Activated CD4-positive, alpha-beta T cell treated with anti-CD3 and anti-CD28 coated beads, Interleukin-2, Interleukin-4, amounts not matched to agents 100 ng/mL and 50 ng/mL, durations not matched to agents 16 hours and 8 hours (primary cell): ENCODE data around the gene IQCN.

ENCODE experiments used
- DNase-seq: peaks from one replicate; pipeline ENCODE4 v3.0.0-alpha.2; 2020; ENCODE audit warnings: low spot score

IQCN gene, protein sequence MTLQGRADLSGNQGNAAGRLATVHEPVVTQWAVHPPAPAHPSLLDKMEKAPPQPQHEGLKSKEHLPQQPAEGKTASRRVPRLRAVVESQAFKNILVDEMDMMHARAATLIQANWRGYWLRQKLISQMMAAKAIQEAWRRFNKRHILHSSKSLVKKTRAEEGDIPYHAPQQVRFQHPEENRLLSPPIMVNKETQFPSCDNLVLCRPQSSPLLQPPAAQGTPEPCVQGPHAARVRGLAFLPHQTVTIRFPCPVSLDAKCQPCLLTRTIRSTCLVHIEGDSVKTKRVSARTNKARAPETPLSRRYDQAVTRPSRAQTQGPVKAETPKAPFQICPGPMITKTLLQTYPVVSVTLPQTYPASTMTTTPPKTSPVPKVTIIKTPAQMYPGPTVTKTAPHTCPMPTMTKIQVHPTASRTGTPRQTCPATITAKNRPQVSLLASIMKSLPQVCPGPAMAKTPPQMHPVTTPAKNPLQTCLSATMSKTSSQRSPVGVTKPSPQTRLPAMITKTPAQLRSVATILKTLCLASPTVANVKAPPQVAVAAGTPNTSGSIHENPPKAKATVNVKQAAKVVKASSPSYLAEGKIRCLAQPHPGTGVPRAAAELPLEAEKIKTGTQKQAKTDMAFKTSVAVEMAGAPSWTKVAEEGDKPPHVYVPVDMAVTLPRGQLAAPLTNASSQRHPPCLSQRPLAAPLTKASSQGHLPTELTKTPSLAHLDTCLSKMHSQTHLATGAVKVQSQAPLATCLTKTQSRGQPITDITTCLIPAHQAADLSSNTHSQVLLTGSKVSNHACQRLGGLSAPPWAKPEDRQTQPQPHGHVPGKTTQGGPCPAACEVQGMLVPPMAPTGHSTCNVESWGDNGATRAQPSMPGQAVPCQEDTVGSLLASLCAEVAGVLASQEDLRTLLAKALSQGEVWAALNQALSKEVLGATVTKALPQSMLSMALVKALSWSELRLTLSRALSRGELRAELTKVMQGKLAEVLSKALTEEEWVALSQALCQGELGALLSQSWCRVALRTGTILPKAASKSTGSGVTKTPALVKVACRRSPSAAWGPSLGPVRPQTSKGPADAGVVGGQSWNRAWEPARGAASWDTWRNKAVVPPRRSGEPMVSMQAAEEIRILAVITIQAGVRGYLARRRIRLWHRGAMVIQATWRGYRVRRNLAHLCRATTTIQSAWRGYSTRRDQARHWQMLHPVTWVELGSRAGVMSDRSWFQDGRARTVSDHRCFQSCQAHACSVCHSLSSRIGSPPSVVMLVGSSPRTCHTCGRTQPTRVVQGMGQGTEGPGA (N-terminal part only)

DNA sequence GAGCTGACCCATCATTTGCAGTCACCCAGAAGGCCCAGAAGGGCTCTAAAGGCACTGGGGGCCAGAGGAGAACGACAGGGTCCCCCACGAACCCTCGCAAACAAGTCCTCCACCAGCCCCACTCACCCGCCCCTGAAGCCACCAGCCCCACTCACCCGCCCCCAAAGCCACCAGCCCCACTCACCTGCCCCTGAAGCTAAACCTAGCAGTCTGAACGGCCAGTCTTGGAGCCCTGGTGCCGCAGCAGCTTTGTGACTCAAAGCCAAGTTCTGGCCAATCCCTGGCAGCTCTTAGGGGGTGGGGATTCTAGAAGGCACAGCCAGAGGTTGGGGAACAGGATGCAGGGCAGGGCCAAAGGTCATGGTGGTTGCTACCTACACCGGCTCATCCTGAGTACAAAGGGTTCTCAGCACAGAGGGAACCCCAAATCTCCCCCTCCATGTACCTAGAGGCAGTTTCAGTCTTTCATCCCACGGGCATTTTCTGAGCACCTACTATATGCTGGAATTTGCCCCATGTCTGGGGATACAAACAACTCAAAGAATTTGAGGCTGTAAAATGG, at the start of gene IQCN:
Gene IQCN, minus strand, starts transcription at position 234 of the 562 bp plus-strand sequence. CDS start 4,974 bp downstream, outside the sequence.
- peak; percentile 11 for DNase-seq

DNA sequence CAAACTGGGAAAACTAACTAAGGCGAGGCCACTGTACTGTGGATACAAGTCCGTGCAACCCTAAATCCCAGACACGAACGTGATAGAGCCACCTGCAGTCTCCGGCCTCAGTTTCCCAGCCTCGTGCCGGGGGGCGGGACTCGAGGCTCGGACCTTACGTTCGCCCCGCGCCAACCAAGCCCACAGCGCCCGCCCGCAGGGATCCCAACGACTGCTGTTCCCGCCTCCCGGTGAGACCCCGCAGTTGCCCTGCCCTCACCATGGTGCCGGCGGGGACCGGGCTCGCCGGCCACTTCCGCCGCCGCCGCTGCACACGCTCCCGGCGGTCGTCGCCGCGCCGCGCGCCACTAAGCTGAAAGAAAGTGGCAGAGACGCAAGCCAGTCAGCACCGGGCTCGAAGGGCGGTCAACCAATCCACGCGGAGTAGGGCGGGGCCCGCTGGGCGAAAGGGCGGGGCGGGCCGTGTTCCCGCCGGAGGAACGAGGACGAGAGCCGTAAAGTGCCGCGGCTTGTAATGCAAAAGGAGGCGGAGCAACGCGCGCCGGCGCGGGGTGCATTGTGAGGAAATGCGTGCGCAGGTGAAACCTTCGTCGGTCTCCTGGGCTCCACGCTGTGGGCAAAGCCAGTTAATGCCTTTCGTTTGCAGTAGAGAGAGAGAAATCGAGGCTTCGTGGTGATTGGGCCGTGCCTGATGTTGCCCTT, 48.7 kb upstream of the IQCN start, which contains the start of gene LSM4:
Gene LSM4, minus strand, starts transcription at position 318 of the 702 bp plus-strand sequence. Its CDS starts 56 bp downstream, at position 262.
- DNase-seq, result peak; percentile 100

DNA sequence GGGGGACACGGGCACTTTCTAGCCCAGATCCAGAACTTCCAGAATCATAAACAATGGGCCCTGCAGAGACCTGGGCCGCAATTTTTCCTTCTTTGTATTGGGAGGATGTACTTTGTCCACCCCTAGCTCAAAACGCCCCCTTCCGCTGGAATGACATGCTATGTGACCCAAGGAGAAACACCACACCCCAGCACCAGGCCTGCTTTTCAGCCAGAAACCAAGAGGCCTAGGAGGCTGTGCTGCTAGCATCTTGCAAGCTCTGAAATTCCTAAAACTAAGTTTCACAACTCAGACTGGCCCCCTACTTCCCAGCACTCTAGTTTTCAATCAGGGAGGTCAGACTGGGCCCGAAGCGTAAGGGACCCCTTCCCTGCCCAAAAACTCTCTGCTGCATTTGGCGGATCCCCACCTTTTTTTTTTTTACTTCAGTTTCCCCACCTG, 48.1 kb upstream of the IQCN start:
- peak; percentile 69 for DNase-seq

DNA sequence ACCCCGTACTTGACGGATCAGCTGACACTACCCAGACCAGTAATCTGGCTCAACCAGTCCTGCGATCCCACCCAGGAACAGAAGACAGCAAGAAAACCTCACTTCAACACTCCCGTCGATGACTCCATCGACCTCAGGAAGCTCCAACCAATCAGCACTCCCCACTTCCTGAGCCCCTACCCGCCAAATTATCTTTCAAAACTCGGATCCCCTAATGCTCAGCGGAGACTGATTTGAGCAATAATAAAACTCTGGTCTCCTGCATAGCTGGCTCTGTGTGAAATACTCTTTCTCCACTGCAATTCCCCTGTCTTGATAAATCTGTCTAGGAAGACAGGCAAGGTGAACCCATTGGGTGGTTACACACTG, 47.5 kb upstream of the IQCN start:
- DNase-seq, result peak; percentile 68

DNA sequence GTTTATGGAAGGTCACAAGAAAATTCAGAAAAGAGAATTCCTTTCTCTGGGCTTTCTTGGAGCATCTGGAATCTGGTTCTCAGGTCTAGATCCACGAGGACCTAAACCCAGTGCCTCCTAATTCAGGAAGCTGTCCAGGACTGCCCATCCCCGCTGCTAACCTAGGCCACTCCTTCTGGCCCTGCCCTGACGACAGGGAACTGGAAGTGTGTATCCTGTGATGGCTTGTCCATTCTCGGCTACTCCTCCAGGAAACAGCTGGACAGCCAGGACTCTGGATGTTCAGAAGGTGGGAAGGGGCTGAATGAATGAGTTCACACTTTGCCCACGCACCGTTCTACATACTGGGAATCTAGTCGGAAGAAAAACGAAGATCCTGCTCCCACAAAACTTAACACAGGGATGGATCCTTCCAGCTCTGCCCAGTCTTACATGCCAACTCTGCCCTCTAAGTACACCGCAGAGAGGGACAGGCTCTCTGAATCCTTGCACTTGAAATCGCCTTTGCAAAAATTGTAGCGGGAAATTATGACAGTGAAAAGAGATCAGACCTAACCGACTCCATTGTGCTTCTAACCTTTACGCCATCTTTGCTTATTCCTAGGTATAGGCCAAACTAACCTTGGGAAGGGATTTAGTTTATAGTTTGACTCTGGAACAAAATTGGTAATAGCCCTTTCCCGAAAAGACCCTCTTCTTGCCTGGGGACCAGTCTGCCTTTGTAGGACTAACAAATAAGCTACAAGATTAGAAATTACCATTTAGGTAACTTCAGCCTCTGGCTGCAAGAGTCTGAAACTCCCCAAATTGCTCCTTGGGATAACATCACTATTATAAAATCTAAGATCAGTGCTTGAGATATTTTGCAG, 46.8 kb upstream of the IQCN start:
- no peak for DNase-seq

DNA sequence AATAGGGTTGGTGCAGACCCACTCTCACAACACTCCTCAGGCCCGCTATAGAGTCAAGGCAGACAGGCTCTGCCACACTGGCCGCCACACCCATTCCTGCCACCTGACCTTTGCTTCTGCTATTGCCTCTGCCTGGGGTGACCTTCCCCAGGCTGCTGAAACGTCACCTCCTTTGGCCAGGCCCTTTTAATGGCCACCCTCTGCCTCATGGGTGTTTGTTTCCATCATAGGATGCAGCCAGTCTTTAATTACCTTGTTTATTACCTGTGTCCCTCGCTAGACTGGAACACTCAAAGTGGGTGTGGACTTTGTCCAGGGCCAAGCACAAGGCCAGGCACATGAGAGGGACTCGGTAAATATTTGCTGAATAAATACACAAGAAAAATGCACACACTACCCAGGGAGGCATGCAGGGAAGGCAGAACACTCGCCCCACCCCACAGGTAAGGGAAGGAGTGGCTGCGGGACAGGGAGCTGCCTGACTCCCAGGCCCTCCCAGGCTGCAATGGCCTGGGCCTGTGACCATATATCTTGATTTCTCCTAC, 45.4 kb upstream of the IQCN start:
- no peak for DNase-seq

DNA sequence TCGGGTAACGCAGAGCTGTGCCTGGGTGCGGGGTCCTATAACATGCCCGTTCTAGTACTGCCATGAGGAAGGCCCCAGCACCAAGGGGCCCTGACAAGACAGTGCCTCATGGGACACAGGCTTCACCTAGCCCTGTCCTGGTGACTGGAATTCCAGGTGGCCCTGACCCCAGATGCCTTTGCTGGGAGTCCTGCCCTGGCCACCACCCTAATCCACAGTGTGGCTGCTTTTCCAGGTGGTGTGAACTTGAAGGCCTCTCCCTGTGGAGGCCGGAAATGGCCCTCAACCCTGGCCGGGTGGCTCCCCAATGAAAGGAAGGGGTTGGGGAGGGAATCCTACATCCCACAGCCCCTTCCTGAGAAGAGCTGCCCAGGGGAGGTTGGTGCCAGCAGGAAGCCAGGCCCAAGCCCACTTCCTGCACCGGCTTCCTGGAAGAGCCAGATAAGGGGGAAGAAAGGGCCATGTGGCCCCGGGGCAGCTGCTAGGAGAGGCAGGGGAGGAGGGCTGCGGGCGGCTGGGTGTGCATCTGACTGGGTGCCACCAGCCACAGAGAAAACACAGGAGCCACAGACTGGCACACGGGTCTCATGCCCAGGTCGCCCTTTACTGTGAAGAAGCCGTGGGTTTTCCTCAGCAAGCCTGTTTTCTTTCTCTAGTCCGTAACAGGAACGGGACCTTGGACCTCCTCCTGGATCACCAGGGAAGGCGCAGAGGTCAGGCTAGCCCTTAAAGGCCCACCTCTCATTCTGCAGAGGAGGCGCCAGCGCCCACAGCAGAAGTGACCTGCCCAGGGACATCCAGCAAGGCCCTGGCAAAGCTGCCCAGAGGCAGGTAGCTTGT, 43.9 kb upstream of the IQCN start:
- peak; percentile 74 for DNase-seq

DNA sequence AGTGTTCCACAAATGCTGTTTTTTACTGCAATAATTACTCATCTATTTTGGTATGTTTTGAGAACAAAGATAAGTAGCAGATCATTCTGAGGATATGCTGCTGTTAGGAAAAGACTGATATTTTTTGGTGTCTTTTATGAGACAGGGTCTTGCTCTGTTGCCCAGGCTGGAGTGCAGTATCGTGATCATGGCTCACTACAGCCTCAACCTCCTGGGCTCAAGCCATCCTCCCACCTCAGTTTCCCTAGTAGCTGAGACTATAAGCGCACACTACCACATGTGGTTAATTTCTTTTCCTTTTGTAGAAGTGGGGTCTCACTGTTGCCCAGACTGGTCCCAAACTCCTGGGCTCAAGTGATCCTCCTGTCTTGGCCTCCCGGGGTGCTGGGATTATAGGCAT, 39.1 kb upstream of the IQCN start:
- DNase-seq, result no peak

DNA sequence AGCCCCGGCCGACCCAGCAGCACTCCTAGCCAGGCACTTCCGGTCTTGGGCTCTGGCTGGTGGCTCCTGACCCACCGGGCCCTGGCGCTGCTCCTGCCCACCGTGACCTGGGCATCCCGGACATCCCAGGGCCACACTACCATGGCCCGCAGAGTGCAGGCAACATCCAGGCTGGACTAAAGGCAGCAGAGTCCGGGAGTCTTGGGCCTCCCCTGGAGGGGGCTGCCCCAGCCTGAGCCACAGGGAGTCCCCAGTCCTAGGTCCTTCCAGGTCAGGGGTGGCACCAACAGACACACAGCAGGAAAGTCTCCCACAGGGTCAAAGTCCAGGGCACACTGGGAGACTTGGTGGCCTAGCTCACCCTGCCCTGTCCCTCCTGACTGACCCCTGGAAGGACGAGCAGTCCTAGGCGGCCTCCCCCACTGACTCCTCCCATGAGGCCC, 37.9 kb upstream of the IQCN start:
- DNase-seq, result no peak

DNA sequence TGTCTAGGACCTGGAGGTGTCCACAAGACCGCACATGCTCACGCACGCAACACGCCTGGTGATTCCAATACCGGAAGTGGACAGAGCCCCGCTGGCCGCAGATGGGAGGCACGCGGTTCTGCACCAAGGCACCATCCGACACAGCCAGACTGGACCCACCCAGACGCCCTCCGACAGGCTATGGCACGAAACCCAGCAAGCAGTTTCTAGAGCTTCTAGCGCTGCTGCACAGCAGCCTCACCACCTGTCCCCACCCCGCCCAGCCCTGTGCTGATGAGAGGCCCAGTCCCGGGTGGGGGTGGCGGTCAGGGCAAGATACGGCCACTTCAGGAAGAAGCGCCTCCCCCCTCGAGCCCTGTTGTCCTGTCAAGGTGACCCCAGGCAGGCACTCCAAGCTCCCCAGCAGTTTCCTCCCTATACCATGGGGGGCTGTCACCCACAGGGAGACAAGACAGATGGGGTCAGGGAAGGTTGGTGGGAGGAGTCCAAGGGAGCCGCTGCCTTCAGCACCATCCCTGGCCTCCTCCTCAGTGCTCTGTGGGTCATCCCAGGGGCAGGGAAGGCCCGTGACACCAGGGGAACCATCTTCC, 37.3 kb upstream of the IQCN start:
- no peak for DNase-seq

DNA sequence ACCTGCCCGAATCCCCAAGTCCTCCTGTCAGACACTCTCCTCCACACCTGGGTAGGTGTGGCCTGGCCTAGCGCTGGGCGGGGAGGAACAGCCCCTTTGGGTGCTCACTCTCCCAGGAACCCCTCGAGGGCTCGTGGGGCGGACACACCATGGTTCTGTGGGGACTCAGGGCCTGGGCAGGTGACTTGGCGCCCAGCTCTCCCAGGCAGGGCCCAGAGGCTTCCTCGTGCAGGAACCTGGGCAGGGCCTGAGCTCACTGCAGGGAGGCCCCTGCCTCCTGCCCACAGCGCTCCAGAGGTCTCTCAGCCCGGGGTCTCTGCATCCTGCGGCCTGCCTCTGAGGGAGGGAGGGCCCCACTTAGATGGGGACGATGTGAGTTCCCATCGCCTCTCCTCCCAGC, 36.7 kb upstream of the IQCN start:
- DNase-seq, result no peak

DNA sequence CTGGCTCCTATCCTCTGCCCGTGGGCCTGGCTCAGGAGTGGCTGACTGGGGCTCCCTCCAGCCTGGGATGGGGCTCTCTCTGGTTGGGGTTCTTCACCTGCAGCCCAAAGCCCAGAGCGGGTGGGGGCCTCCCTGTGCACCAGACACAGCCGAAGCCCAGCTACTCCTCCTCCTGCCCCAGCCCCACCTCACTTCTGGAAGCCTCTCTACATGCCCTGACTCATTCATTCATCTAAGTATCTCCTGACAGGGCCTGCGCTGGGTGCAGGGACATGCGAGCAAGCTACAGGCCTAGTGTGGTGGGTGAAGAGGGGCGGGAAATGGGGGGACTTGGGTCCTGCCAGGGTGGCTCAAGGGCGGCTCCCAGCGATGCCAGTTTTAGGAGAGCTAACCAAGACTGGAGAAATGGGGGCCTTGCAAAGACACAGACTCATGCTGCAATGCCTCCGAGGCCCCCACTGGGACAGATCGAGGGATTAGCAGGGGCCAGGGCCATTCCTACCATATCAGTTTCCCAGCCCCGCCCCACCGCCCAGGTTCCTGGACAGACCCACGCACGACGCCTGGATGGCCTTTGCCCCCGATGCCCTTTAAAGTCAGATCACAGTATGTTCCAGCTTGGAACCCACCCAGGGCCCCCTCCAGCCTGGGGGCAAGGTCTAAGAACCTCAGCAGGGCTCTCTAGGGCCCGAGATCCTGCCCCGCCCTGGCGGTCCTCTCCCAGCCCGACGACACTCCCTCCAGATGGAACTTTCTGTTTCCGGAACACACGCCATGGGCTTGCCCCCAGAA, 36.1 kb upstream of the IQCN start:
- no peak for DNase-seq

DNA sequence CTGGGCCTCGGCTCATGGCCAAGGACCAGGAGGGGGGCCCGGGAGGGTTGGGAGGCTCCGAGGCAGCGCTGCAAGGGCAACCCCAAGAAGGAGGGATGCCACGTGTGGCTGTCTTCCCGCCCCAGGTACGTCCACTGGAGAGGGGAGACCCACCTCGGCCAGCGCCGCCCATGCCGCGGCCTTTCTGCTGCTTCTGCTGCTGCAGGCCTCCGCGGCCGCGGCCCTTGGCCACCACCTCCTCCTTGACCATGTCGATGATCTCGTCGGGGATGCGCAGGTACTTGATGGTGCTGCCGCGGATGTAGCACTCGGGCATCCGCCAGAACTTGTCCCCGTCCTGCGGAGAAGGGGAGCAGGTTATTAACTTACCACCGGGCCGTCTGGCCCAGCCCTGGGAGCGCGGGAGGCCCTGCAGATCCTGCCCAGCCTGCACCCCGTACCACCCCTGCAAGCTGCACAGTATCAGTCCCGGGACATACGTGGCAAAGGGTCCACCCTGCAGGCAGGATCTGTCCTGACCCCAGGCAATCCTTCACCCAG, 35.3 kb upstream of the IQCN start:
- no peak for DNase-seq

DNA sequence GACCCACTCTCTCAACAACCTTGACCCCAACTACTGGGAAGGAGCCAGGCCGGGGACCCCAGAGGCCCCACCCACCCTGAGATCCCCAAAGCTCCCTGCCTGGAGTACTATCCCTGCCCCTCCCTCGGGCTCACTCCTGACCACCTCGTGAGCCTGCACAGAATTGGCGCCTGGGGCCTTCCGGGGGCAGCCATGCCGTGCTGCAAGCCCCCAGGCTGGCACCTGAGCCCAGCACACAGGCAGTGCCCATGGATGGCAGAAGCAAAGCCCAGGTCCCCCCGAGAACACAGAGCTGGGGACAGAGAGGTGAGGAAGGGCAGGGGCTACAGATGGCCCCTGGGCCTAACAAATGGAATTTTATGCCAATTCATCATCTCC, 34.7 kb upstream of the IQCN start:
- DNase-seq, result no peak

DNA sequence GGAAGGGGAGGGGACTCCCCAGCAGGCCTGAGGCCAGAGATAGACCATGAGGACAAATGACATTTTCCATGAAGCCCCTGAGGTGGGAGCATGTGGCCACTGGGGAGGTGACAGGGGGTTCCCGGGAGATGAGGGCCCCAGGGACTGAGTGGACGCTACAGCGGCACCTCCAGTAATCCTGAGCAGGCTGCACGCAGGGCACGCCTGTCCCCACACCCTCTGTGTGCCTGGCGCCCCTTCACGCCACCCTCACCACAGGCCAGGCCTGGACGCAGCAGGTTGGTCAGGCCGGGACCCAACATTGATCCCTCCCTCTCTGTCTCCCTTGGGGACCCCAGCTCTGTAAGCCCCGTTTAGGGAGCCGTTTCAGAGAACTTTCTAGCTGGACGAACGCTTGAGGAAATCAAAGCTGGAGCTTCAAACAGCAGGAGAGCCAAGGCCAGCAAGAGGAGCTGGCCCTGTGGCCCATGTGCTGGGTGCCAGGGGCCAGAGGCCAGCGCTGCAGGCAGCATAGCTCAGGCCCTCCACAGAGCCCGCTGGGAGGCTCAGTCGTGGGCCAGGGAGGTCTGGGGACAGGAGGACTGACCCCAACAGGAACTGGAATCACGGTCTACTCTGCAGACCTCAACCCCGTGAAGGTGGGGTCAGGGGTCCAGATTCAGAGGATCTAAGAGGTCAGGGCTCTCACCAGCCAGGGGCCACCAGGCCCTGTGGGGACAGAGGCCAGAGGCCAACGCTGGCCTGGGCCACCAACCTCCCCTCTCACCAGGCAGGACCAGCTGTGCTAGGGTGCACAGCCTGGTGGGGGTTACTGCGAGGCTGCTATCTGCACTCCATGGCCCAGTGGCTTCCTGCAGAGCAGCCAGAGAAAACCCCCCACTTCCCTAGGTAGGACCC, 34.0 kb upstream of the IQCN start:
- DNase-seq, result no peak

DNA sequence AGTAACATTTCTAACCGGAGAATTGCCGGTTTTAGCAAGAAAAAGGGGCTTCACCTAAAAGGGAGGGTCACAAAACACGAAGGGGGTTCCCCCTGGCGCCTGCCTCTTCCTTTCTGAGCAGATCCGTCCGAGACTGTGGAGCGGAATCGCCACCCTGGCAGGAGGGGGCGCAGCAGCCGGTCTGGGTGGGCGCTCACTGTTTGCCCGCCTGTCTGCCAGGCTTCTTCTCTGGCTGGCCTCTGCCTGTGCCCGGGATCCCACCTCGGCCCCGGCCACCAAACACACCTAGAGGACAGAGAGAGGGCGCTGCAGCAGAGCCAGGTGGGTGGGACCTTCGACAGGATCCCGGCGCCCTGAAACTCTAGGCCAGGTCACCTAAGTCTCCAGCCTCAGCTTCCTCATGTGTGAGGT, 33.0 kb upstream of the IQCN start:
- no peak for DNase-seq
